WTC11 (cell line): Measurements from ENCODE around the gene PRPSAP1.

Source experiments
- ELF4 ChIP-seq: sonication (generic); formaldehyde crosslinking; IDR thresholded peaks from 2 replicates; pipeline ENCODE4 v1.8.1; 2022; ENCODE audit warnings: low read depth, mild to moderate bottlenecking, moderate library complexity, missing genetic modification reagents
- MYBL2 ChIP-seq: sonication (generic); formaldehyde crosslinking; IDR thresholded peaks from 2 replicates; pipeline ENCODE4 v1.8.1; 2023; ENCODE audit warnings: mild to moderate bottlenecking, moderate library complexity, missing genetic modification reagents
- SP1 ChIP-seq: sonication (generic); formaldehyde crosslinking; conservative IDR thresholded peaks from 2 replicates; pipeline ENCODE4 v1.8.1; 2022; ENCODE audit warnings: missing genetic modification reagents
- ZNF138 ChIP-seq: sonication (generic); formaldehyde crosslinking; conservative IDR thresholded peaks from 2 replicates; pipeline ENCODE4 v1.8.1; 2022; ENCODE audit warnings: mild to moderate bottlenecking, moderate library complexity, missing genetic modification reagents
- ZNF396 ChIP-seq: fragments of 250-450 bp; sonication (Bioruptor Pico); IDR thresholded peaks from 2 replicates; pipeline ENCODE4 v1.8.0; 2021; ENCODE audit warnings: mild to moderate bottlenecking, moderate library complexity, borderline replicate concordance
- TF ChIP-seq, protein P1 (sequence below): sonication (generic); formaldehyde crosslinking; IDR thresholded peaks from 2 replicates; pipeline ENCODE4 v1.8.1; 2022; ENCODE audit warnings: mild to moderate bottlenecking, missing genetic modification reagents, moderate library complexity, borderline replicate concordance
- TF ChIP-seq, protein P2 (sequence below): sonication (generic); formaldehyde crosslinking; IDR thresholded peaks from 2 replicates; pipeline ENCODE4 v1.8.0; 2022; ENCODE audit warnings: mild to moderate bottlenecking, missing genetic modification reagents
- TF ChIP-seq, protein P3 (sequence below): fragments of 200-600 bp; IDR thresholded peaks from 2 replicates; pipeline ENCODE4 v1.8.0; 2022; ENCODE audit warnings: antibody characterized with exemption
- TF ChIP-seq, protein P4 (sequence below): sonication (generic); formaldehyde crosslinking; IDR thresholded peaks from 2 replicates; pipeline ENCODE4 v1.8.1; 2022; ENCODE audit warnings: low read depth, missing genetic modification reagents, borderline replicate concordance
- TF ChIP-seq, protein P5 (sequence below): sonication (generic); formaldehyde crosslinking; IDR thresholded peaks from 2 replicates; pipeline ENCODE4 v1.8.1; 2023; ENCODE audit warnings: mild to moderate bottlenecking, missing genetic modification reagents, moderate library complexity
- TF ChIP-seq, protein P6 (sequence below): sonication (generic); formaldehyde crosslinking; IDR thresholded peaks from 2 replicates; pipeline ENCODE4 v1.8.0; 2023; ENCODE audit warnings: missing genetic modification reagents
- TF ChIP-seq, protein P7 (sequence below): sonication (generic); formaldehyde crosslinking; IDR thresholded peaks from 2 replicates; pipeline ENCODE4 v1.8.0; 2023; ENCODE audit warnings: mild to moderate bottlenecking, missing genetic modification reagents

DNA sequence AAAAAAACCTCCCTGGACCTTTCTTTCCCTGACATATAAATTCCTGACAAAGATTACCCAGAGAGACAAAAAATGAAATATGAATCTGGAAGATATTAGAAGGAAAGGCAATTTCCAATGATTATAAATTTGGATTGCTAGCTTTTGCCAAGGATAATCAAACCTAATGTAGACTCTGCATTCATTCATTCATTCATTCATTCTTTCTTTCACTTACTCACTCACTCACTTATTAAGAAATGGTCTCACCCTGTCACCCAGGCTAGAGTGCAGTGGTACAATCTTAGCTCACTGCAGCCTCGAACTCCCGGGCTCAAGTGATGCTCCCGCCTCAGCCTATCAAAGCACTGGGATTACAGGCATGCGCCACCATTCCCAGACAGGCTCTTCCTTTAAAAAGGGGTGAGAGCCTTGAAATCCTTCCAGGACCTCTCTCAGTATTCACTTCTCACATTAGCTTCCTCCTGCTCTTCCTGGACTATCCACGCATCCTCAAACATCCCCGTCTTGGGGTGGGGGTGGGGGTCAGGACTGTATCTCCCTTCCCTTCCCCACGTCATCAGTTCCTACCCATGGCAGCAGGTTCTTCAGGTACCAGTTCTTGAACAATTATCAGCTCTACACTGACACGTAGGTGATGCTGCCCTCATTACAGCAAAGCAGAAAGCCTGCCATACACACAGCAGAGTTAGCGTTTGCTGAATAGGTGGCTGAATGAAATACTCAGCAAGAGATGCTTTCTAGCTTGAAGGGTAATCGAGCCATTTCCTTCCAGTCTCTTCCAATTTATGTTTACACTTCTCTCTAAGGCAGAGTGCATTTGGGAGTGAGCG lies 19.8 kb downstream of the PRPSAP1 start:
- TF ChIP-seq, protein P1, sequence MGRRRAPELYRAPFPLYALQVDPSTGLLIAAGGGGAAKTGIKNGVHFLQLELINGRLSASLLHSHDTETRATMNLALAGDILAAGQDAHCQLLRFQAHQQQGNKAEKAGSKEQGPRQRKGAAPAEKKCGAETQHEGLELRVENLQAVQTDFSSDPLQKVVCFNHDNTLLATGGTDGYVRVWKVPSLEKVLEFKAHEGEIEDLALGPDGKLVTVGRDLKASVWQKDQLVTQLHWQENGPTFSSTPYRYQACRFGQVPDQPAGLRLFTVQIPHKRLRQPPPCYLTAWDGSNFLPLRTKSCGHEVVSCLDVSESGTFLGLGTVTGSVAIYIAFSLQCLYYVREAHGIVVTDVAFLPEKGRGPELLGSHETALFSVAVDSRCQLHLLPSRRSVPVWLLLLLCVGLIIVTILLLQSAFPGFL (CRISPR knock-in tag) = no peak
- TF ChIP-seq, protein P2, sequence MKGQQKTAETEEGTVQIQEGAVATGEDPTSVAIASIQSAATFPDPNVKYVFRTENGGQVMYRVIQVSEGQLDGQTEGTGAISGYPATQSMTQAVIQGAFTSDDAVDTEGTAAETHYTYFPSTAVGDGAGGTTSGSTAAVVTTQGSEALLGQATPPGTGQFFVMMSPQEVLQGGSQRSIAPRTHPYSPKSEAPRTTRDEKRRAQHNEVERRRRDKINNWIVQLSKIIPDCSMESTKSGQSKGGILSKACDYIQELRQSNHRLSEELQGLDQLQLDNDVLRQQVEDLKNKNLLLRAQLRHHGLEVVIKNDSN (CRISPR knock-in tag) = no peak
- TF ChIP-seq, protein P3, sequence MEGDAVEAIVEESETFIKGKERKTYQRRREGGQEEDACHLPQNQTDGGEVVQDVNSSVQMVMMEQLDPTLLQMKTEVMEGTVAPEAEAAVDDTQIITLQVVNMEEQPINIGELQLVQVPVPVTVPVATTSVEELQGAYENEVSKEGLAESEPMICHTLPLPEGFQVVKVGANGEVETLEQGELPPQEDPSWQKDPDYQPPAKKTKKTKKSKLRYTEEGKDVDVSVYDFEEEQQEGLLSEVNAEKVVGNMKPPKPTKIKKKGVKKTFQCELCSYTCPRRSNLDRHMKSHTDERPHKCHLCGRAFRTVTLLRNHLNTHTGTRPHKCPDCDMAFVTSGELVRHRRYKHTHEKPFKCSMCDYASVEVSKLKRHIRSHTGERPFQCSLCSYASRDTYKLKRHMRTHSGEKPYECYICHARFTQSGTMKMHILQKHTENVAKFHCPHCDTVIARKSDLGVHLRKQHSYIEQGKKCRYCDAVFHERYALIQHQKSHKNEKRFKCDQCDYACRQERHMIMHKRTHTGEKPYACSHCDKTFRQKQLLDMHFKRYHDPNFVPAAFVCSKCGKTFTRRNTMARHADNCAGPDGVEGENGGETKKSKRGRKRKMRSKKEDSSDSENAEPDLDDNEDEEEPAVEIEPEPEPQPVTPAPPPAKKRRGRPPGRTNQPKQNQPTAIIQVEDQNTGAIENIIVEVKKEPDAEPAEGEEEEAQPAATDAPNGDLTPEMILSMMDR = no peak
- TF ChIP-seq, protein P4, sequence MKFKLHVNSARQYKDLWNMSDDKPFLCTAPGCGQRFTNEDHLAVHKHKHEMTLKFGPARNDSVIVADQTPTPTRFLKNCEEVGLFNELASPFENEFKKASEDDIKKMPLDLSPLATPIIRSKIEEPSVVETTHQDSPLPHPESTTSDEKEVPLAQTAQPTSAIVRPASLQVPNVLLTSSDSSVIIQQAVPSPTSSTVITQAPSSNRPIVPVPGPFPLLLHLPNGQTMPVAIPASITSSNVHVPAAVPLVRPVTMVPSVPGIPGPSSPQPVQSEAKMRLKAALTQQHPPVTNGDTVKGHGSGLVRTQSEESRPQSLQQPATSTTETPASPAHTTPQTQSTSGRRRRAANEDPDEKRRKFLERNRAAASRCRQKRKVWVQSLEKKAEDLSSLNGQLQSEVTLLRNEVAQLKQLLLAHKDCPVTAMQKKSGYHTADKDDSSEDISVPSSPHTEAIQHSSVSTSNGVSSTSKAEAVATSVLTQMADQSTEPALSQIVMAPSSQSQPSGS = no peak
- TF ChIP-seq, protein P5, sequence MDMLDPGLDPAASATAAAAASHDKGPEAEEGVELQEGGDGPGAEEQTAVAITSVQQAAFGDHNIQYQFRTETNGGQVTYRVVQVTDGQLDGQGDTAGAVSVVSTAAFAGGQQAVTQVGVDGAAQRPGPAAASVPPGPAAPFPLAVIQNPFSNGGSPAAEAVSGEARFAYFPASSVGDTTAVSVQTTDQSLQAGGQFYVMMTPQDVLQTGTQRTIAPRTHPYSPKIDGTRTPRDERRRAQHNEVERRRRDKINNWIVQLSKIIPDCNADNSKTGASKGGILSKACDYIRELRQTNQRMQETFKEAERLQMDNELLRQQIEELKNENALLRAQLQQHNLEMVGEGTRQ (CRISPR knock-in tag) = no peak
- TF ChIP-seq, protein P6, sequence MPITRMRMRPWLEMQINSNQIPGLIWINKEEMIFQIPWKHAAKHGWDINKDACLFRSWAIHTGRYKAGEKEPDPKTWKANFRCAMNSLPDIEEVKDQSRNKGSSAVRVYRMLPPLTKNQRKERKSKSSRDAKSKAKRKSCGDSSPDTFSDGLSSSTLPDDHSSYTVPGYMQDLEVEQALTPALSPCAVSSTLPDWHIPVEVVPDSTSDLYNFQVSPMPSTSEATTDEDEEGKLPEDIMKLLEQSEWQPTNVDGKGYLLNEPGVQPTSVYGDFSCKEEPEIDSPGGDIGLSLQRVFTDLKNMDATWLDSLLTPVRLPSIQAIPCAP (CRISPR knock-in tag) = no peak
- TF ChIP-seq MYBL2 (CRISPR knock-in tag) (no peak), ZNF396 (CRISPR knock-in tag) (no peak), ZNF138 (no peak), ELF4 (CRISPR knock-in tag) (no peak), SP1 (CRISPR knock-in tag) (no peak)
- TF ChIP-seq, protein P7, sequence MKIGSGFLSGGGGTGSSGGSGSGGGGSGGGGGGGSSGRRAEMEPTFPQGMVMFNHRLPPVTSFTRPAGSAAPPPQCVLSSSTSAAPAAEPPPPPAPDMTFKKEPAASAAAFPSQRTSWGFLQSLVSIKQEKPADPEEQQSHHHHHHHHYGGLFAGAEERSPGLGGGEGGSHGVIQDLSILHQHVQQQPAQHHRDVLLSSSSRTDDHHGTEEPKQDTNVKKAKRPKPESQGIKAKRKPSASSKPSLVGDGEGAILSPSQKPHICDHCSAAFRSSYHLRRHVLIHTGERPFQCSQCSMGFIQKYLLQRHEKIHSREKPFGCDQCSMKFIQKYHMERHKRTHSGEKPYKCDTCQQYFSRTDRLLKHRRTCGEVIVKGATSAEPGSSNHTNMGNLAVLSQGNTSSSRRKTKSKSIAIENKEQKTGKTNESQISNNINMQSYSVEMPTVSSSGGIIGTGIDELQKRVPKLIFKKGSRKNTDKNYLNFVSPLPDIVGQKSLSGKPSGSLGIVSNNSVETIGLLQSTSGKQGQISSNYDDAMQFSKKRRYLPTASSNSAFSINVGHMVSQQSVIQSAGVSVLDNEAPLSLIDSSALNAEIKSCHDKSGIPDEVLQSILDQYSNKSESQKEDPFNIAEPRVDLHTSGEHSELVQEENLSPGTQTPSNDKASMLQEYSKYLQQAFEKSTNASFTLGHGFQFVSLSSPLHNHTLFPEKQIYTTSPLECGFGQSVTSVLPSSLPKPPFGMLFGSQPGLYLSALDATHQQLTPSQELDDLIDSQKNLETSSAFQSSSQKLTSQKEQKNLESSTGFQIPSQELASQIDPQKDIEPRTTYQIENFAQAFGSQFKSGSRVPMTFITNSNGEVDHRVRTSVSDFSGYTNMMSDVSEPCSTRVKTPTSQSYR (CRISPR knock-in tag) = no peak
